BLaER1 treated with 17β-estradiol and CSF1 and Interleukin-3, amounts not matched to agents 10 nM and 100 nM (cell line): ENCODE results near the gene OR12D1.

Experiments
- H3K27ac ChIP-seq, 11 experiments: shearing (Covaris generic); formaldehyde crosslinking; 2 replicates each; pipeline ENCODE4 v1.8.1; 2022
- H3K27me3 ChIP-seq, 11 experiments: shearing (Covaris generic); formaldehyde crosslinking; 2 replicates each; pipeline ENCODE4 v1.8.1; 2022
- H3K36me3 ChIP-seq, 11 experiments: shearing (Covaris generic); formaldehyde crosslinking; 2 replicates each; pipeline ENCODE4 v1.8.1; 2022
- H3K4me1 ChIP-seq, 10 experiments: shearing (Covaris generic); formaldehyde crosslinking; 2 replicates each; pipeline ENCODE4 v1.8.1; 2022
- H3K4me2 ChIP-seq, 11 experiments: shearing (Covaris generic); formaldehyde crosslinking; 2 replicates each; pipeline ENCODE4 v1.8.1; 2022
- H3K4me3 ChIP-seq, 10 experiments: shearing (Covaris generic); formaldehyde crosslinking; 2 replicates each; pipeline ENCODE4 v1.8.1; 2022
- H3K9ac ChIP-seq, 11 experiments: shearing (Covaris generic); formaldehyde crosslinking; 2 replicates each; pipeline ENCODE4 v1.8.1; 2022
- H3K9me3 ChIP-seq, 11 experiments: shearing (Covaris generic); formaldehyde crosslinking; replicated peaks in 1 of 11; 2 replicates each; pipeline ENCODE4 v1.8.1; 2022
- H4K20me1 ChIP-seq, 11 experiments: shearing (Covaris generic); formaldehyde crosslinking; 2 replicates each; pipeline ENCODE4 v1.8.1; 2022
- Cebpa-rat ChIP-seq, 11 experiments: shearing (Covaris generic); IDR thresholded peaks; 2 replicates each; pipeline ENCODE4 v1.8.1; 2022

The OR12D1 gene

DNA sequence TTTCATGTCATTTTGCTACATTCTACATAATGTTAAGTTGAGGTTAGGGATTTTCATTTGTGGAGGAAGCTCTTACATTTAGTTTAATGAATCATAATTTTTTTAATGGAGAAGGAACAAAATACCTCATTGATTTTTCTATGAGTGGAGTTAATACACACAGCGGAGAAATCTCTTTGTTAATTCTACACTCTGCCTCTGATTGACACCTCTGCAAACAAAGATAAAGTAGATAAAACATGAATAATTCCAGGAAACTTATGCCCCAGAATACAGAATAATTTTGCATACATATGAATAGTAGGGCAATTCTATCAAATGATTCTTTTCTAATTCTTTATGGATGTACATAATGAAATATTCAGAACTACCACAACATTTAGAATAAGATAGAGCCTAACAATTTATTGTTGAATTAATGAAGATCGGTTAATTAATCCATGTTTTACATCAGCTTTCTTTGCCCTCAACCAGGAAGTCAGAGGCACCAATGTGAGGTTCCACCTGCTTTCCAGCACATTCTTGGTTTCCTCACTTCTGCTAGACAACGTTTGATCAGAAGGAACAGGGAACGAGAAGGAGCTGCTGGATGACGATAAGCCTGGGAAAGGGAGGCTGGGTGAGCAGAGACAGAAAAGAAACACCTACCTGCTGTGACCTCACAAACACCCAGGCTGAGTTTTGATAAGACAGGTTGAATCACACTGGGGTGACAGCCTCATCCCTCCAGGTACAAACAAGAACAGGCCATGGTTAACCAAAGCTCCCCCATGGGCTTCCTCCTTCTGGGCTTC lies 46.5 kb downstream of the OR12D1 start:
- Histone ChIP-seq H3K4me2 (no peak overlapping the region), H4K20me1 (no peaks in the 10 kb centered on the region), H3K27me3 (no peaks in the 10 kb centered on the region), H3K9ac (no peak overlapping the region), H3K9me3 (no peaks in the 10 kb centered on the region), H3K27ac (no peak overlapping the region), H3K36me3 (no peaks in the 10 kb centered on the region), H3K4me3 (no peak overlapping the region), H3K4me1 (peaks cover 0 to 10% (median 0%) of the 10 kb centered on the region in 10 experiments; a peak in 3 of 20 replicates)
- no peak for TF ChIP-seq Cebpa-rat (IDR thresholded peaks at IDR 0.05)

DNA sequence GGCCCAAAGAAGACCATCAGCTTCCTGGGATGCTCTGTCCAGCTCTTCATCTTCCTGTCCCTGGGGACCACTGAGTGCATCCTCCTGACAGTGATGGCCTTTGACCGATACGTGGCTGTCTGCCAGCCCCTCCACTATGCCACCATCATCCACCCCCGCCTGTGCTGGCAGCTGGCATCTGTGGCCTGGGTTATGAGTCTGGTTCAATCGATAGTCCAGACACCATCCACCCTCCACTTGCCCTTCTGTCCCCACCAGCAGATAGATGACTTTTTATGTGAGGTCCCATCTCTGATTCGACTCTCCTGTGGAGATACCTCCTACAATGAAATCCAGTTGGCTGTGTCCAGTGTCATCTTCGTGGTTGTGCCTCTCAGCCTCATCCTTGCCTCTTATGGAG lies 47.3 kb downstream of the OR12D1 start:
- no peaks in the 10 kb centered on the region for H3K27me3 ChIP-seq
- H3K4me2 ChIP-seq = no peak overlapping the region
- H3K27ac ChIP-seq = no peak overlapping the region
- H3K36me3 ChIP-seq = no peaks in the 10 kb centered on the region
- H3K9me3 ChIP-seq = no peaks in the 10 kb centered on the region
- no peak for TF ChIP-seq Cebpa-rat (IDR thresholded peaks at IDR 0.05)
- H3K4me1 ChIP-seq = peaks cover 0 to 10% (median 0%) of the 10 kb centered on the region in 10 experiments; a peak in 3 of 20 replicates
- no peaks in the 10 kb centered on the region for H4K20me1 ChIP-seq
- H3K9ac ChIP-seq = no peak overlapping the region
- H3K4me3 ChIP-seq = no peak overlapping the region

DNA sequence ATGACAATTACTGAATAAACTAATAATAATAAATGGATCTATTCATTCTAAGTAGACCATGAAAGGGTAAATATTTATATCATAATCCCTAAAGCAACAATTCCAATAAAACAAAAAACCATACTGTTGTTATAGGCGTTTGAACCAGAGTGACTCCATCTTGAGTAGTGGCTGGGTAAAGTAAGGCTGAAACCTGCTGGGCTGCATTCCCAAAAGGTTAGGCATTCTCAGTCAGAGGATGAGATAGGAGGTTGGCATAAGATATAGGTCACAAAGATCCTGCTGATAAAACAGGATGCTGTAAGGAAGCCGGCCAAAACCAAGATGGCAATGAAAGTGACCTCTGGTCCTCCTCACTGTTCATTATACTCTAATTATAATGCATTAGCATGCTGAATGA lies 50.6 kb downstream of the OR12D1 start:
- H3K4me3 ChIP-seq = no peak overlapping the region
- H3K9ac ChIP-seq = no peak overlapping the region
- no peaks in the 10 kb centered on the region for H4K20me1 ChIP-seq
- H3K9me3 ChIP-seq = no peaks in the 10 kb centered on the region
- H3K4me1 ChIP-seq = peaks cover 0 to 10% (median 0%) of the 10 kb centered on the region in 10 experiments; a peak in 3 of 20 replicates
- no peaks in the 10 kb centered on the region for H3K36me3 ChIP-seq
- H3K27me3 ChIP-seq = no peaks in the 10 kb centered on the region
- no peak overlapping the region for H3K4me2 ChIP-seq
- TF ChIP-seq Cebpa-rat (IDR thresholded peaks at IDR 0.05) = no peak
- no peak overlapping the region for H3K27ac ChIP-seq

DNA sequence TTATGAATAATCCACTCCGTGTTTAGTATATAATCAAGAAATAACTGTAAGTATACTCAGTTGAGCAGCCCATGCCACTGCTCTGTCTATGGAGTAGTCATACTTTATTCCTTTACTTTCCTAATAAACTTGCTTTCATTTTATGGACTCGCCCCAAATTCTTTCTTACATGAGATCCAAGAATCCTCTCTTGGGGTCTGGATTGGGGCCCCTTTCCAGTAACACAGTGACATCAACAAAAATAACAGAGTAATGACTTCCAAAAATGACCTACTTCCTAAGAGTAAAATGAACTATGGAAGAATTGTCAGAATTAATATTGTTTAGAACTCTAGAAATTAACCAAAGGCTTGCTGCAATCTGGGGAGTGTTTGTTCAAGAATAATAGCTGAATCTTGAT lies 51.1 kb downstream of the OR12D1 start:
- Histone ChIP-seq H3K4me2 (no peak overlapping the region), H4K20me1 (no peaks in the 10 kb centered on the region), H3K4me3 (no peak overlapping the region), H3K9ac (no peak overlapping the region), H3K9me3 (no peaks in the 10 kb centered on the region), H3K27me3 (no peaks in the 10 kb centered on the region), H3K4me1 (peaks cover 0 to 10% (median 0%) of the 10 kb centered on the region in 10 experiments; a peak in 3 of 20 replicates), H3K27ac (no peak overlapping the region), H3K36me3 (no peaks in the 10 kb centered on the region)
- TF ChIP-seq Cebpa-rat (IDR thresholded peaks at IDR 0.05) = no peak

DNA sequence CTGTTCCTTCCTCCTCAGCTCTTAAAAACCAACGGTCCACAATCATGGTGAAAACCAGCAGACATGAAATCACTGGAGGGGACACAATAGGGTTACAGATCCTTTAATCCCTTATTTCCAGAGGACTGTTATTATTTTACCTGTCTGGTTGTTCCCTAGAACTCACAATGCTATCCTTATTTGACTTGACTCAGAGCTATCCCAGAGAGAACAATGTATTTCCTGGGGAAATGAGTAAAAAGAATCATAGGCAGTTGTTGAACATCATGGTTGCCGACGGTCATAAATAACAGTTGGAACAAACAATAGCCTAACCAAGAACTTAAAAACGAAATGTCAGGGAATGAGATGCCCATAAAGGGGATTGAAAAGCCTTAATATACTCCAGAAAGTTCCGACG lies 51.5 kb downstream of the OR12D1 start:
- H3K27ac ChIP-seq = no peak overlapping the region
- H3K9me3 ChIP-seq = no peaks in the 10 kb centered on the region
- H3K4me2 ChIP-seq = no peak overlapping the region
- H3K4me3 ChIP-seq = no peak overlapping the region
- H3K36me3 ChIP-seq = no peaks in the 10 kb centered on the region
- TF ChIP-seq Cebpa-rat (IDR thresholded peaks at IDR 0.05) = no peak
- H4K20me1 ChIP-seq = no peaks in the 10 kb centered on the region
- peaks cover 0 to 10% (median 0%) of the 10 kb centered on the region in 10 experiments; a peak in 3 of 20 replicates for H3K4me1 ChIP-seq
- H3K9ac ChIP-seq = no peak overlapping the region
- no peaks in the 10 kb centered on the region for H3K27me3 ChIP-seq
